HepG2 (cell line): Measurements from ENCODE around the gene CCDC183.

Experiments used
- ZFX ChIP-seq: sonication (generic); formaldehyde crosslinking; IDR thresholded peaks from 2 replicates; pipeline ENCODE4 v1.4.0; 2020; ENCODE audit warnings: mild to moderate bottlenecking, low read depth, missing genetic modification reagents, moderate library complexity
- ZNF292 ChIP-seq: sonication (generic); formaldehyde crosslinking; IDR thresholded peaks from 2 replicates; pipeline ENCODE4 v1.8.1; 2022; ENCODE audit warnings: mild to moderate bottlenecking, low read depth, missing genetic modification reagents, borderline replicate concordance
- TF ChIP-seq, protein P1 (sequence below): sonication (generic); formaldehyde crosslinking; IDR thresholded peaks from 2 replicates; pipeline ENCODE4 v1.5.0; 2020; ENCODE audit warnings: missing genetic modification reagents, mild to moderate bottlenecking, borderline replicate concordance
- TF ChIP-seq, protein P2 (sequence below): sonication (generic); formaldehyde crosslinking; IDR thresholded peaks from 2 replicates; pipeline ENCODE4 v1.4.0; 2020; ENCODE audit warnings: mild to moderate bottlenecking, missing genetic modification reagents

DNA sequence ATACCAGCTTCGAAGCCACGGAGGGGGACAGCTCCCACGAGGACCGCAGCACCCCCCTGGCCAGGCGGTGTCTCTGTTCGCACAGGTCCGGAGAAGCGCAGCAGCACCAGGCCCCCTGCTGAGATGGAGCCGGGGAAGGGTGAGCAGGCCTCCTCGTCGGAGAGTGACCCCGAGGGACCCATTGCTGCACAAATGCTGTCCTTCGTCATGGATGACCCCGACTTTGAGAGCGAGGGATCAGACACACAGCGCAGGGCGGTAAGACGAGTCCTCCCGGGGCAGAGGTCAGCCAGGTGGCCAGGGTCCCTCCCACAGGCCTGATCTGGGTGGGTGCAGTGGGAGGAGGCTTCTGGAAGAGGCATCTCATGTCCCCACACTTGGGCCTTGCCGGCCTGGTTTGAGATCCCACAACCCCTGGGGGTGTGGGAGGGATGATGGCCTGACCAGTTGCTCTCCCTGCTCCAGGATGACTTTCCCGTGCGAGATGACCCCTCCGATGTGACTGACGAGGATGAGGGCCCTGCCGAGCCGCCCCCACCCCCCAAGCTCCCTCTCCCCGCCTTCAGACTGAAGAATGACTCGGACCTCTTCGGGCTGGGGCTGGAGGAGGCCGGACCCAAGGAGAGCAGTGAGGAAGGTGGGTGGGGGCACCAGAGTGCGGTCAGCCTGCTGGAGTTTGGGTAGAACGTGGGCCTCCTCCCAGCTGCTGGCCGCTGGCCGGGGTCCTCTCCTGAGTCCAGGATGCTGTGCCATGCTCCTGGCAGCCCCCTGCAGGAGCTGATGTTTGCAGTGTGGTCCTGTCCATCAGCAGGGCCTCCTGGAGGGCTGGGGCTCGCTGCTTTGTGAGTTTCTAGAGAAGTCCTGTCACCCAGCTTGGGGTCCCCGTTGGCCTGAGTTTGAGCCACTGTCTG lies 43.3 kb downstream of the CCDC183 start:
- TF ChIP-seq, protein P1, sequence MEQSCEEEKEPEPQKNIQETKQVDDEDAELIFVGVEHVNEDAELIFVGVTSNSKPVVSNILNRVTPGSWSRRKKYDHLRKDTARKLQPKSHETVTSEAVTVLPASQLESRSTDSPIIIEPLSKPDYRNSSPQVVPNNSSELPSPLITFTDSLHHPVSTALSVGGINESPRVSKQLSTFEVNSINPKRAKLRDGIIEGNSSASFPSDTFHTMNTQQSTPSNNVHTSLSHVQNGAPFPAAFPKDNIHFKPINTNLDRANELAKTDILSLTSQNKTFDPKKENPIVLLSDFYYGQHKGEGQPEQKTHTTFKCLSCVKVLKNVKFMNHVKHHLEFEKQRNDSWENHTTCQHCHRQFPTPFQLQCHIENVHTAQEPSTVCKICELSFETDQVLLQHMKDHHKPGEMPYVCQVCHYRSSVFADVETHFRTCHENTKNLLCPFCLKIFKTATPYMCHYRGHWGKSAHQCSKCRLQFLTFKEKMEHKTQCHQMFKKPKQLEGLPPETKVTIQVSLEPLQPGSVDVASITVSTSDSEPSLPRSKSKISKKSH (CRISPR knock-in tag) = no peak
- no peak for TF ChIP-seq ZFX (CRISPR knock-in tag)
- TF ChIP-seq, protein P2, sequence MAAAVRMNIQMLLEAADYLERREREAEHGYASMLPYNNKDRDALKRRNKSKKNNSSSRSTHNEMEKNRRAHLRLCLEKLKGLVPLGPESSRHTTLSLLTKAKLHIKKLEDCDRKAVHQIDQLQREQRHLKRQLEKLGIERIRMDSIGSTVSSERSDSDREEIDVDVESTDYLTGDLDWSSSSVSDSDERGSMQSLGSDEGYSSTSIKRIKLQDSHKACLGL (CRISPR knock-in tag) = no peak
- no peak for TF ChIP-seq ZNF292
